ENCODE data around the gene FLYWCH2.
"Not testable (repeated sequence)": the region's sequence is repeated elsewhere in the genome, so short reads cannot be mapped to it uniquely, and the experiment has no call there.

Gene FLYWCH2

GRCh38 chr16:2938206-2938605 lies 55.2 kb downstream of the FLYWCH2 start:
- no peak for DNase-seq (ENCODE audit: low read depth)

DNA sequence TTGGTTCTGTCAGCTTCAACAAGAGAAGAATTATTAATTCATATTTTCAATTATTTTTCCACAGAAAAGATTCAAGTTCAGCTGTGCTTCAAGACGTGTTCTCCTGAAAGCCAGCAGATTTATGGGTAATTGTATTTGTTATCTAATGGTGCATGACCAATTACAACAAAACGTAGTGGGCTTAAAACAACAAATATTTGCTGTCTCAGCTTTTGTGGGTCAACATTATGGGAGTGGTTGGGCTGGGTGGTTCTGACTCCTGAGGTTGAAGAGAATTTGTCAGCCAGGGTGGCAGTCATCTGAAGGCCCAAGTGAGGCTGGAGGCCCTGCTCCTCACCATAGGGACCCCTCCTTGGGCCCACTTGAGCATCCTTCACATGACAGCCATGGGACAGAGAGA lies 57.0 kb downstream of the FLYWCH2 start:
- no peak for DNase-seq (ENCODE audit: low read depth)

DNA sequence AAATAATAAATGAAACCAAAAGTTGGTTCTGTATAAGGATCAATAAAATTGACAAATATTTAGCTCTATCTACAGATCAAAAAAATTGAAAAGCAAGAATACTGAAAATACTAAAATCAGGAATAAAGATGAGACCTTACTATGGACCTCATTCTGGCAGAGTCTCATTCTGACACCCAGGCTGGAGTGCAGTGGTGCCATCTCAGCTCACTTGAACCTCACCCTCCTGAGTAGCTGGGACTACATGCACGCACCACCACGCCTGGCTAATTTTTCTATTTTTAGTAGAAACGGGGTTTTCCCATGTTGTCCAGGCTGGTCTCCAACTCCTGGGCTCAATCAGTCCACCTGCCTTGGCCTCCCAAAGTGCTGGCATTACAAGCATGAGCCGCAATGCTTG lies 59.0 kb downstream of the FLYWCH2 start:
- no peak for DNase-seq (ENCODE audit: low read depth)

DNA sequence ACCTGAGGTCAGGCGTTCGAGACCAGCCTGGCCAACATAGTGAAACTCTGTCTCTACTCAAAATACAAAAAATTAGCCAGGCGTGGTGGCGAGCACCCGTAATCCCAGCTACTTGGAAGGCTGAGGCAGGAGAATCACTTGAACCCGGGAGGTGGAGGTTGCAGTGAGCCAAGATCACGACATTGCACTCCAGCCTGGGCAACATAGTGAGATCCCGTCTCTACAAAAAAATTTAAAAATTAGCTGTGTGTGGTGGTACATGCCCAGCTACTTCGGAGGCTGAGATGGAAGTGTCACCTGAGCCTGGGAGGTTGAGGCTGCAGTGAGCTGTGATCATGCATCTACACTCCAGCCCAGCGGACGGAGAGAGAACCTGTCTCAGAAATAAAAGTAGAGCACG lies 60.7 kb downstream of the FLYWCH2 start:
- not testable (repeated sequence) for DNase-seq (ENCODE audit: low read depth)

DNA sequence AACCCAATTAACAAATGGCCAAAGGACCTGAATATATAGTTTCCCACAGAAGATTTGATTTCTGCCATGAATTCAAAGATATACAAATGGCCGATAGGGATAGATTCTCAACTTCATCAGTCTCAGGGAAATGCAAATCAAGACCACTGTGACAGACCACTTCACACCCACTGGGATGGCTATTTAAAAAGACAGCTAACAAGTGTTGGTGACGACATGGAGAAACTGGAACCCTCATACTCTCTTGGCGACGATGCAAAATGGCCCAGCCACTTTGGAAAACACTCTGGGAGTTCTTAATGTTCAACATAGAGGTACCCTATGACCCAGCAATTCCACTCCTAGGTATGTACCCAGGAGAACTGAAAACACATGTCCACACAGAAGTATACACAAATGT lies 63.6 kb downstream of the FLYWCH2 start:
- no peak for DNase-seq (ENCODE audit: low read depth)
